NCI-H524 (cell line): ENCODE data around the gene MED13L.

Experiments used
- DNase-seq, 2 experiments: peaks; one replicate each; lab custom pipeline; 2025; lab: John Stamatoyannopoulos, UW

The MED13L gene

GRCh38 chr12:116277467-116278278 is at the start of gene MED13L:
TSS of gene MED13L (minus strand) at chr12:116277693. CDS start at chr12:116277131, 562 bp downstream.
- peak; percentile 59 to 86 for DNase-seq

- no peak for DNase-seq
These were observed 47.8 kb upstream of the MED13L start for GRCh38 chr12:116325336-116325664.

DNA sequence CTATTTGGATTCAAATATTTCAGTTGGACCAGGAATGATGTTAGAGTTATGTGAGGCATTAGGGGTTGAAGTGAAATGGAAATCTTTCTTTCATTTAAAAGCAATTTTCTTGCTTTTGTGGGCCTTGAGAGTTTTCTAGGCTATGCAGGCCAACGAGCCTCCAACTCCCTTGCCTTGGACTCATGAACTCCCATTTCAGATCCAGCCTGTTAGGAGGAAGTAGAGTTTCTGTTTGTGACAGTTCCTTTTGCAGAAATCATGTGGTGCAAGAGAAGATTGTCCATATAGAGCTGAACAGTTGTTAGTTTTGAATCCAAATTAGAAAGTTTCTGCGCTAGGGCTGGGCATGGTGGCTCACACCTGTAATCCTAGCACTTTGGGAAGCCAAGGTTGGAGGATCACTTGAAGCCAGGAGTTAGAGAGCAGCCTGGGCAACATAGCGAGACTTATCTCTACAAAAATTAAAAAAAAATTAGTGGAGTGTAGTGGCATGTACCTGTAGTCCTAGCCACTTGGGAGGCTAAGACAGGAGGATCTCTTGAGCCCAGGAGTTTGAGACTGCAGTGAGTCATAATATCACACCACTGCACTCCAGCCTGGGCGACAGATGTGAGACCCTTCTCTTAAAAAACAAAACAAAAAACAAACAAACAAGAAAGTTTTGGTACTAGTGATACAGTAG is 47.3 kb upstream of the MED13L start:
- DNase-seq, result no peak

DNA sequence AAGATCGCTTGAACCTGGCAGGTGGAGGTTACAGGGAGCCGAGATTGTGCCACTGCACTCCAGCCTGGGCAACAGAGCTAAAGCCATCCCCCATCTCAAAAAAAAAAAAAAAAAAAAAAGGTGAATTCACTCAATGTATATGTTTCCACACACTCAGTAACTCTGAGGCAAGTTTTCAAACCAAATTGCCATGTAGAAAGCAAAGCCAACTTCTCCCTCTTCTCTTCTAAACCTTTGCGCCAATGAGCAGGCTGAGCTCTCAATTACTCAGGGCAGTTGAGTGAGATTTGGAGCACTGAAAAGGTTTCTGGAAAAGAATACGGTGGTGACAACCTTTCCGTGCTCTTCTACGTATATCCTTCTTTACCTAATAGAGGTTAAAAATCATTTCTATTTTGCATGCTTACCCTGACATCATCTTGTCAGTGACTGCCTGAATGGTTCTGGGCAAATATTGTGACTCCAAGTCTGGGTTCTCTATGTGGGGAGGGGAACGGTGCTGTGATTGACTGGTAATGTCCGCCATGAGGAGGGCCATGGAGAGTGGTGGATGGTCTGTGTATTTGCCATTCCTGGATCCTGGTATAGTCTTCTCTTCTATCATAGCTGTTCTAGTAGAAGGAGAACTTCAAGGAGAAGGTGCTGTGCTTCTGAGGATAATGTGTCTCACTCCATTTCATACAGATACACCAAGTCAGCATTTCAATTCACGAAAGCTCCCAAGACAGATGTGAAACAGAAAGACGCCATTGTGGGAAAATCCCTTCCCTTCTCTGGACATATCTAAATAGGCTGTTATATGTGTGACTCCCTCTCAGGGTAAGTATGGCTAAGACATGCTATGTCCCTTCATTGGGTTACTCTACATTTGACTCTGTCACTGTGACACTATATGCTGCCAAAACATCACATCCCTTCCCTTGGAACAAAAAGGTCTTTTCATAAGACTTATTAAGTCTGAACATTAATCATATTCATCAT is 46.2 kb upstream of the MED13L start:
- DNase-seq, result no peak

DNA sequence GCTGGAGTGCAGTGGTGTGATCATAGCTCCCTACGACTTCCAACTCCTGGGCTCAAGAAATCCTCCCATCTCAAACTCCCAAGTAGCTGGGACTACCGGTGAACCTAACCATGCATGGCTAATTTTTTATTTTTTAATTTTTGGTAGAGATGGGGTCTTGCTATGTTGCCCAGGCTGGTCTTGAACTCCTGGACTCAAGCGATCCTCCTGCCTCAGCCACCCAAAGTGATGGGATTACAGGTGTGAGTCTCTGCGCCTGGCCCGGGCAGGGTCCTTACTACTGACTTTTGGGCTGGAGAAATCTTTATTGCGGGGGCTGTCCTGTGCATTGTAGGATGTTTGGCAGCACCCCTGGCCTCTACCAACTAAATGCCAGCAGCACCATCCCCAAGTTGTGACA is 44.4 kb upstream of the MED13L start:
- no peak for DNase-seq

GRCh38 chr12:116320791-116321217 is 43.3 kb upstream of the MED13L start:
- DNase-seq, result no peak

GRCh38 chr12:116319898-116320621 is 42.6 kb upstream of the MED13L start:
- DNase-seq, result no peak

GRCh38 chr12:116319233-116319897 is 41.9 kb upstream of the MED13L start:
- peak in 1 of 2 experiments; percentile 47 for DNase-seq

- DNase-seq, result peak in 1 of 2 experiments; percentile 23
These were observed 41.2 kb upstream of the MED13L start for GRCh38 chr12:116318576-116319232.

DNA sequence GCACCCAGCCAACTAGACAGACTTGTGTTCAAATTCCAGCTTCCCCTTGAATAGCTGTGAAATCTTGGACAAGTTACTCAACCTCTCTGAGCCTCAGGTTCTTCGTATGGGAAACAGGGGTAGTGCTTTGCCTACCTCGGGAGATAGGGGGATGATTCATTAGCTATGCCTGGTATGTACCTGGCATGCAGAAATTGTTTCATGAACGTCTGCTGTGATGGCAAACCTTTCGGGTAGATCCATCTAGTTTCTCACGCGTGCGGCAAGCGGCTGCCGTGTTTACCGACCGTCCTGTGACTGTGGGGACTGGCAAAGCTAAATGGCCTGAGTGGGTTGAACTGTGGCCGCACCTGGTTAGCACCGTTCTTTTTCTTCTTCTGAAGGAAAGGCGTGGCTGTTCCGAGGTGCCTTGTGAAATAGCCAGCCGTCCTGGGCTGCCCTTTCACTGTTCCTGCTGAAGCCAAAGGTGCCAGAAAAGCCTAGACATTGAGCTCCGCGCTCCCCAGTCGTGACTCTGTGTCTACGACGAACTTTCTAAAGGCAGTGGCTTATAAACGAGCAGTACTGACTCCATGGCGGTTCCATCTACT is 40.6 kb upstream of the MED13L start:
- DNase-seq, result no peak

GRCh38 chr12:116317139-116317538 is 39.6 kb upstream of the MED13L start:
- no peak for DNase-seq

GRCh38 chr12:116314477-116314876 is 37.0 kb upstream of the MED13L start:
- DNase-seq, result no peak

DNA sequence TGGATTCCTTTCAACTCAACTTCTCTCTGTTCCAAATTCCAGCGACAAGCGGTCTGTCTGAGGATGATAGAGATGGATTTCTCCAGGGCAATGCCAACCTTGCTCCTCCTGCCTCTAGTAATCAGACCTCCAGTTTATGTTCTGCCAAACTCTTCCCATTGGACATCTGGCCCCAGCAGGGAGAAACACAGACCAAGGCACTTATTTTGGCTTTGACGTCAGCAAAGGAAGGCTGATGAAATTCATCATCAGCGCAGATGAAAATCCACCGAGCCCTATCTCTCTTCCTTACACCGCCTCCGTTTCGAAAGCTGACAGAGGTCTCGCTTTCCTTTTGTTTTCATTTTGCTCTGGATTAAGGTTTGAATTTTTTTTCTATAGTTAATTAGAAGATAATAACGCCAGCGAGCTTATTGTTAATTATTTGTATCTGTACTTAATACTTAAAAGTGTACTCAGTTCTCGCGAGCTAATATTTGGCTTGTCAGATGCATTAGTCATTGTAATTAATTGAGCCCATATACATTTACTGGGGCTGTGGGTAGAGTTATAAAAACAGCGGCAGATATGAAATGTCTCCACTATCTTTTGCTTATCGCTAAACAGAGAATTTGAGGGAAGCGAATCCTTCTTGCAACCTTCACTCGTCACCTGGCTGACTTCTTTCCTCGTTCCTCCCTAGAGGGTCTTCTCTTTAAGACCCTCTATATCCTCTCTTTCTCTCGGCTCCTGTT is 35.9 kb upstream of the MED13L start:
- DNase-seq, result no peak

GRCh38 chr12:116310082-116310481 is 32.6 kb upstream of the MED13L start:
- DNase-seq, result no peak

DNA sequence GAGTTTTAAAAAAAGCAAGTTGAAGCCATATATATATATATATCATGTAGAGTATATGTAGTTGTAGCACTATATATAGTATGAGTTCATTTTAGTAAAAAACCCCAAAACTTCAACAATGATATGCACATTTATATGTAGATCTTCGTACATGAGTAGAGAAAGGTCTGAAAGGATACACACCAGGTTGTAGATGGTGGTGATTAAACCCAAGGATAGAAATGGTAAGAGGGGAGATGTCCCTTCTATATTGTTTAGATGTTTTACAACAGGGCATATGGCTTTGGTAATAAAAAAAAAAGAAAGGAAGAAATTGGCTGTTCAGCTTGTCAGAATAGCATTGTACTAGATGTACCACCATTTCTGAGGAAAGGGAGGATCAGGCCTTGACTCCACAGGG is 31.9 kb upstream of the MED13L start:
- no peak for DNase-seq

GRCh38 chr12:116308647-116309046 is 31.2 kb upstream of the MED13L start:
- DNase-seq, result no peak

DNA sequence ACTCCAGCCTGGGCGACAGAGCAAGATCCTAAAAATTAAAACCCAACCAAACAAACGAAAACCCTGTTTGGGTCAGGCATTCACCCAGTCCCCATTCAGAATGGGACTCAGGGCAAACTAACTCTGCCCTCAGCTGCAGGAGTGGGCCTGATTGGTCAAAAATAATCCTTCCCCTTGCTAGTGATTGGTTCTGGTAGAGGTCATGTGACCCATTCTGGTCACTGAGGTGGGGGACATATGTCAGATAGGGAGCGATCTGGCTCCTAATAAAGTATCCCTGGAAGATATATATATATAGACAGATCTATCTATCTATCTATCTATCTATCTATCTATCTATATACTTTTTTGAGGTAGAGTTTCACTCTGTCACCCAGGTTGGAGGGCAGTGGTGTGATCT is 29.5 kb upstream of the MED13L start:
- no peak for DNase-seq

DNA sequence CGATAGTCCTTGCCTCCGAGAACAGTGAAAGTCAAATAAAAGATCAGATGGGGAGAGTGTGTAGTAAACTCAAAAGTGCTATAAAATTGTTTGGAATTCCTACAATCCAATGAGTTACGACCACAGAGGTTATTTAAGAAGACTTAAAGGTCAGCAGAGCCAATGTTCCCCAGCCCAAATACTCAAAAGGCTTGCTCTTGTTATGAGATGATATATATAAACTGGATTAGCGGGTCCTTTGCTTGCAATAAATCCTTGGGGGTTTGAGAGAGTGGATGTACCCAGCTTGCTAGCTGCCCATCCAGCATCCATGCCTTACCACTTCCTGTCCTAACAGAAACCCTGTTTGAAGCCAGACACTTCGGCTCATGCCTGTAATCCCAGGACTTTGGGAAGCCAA is 29.0 kb upstream of the MED13L start:
- DNase-seq, result no peak

DNA sequence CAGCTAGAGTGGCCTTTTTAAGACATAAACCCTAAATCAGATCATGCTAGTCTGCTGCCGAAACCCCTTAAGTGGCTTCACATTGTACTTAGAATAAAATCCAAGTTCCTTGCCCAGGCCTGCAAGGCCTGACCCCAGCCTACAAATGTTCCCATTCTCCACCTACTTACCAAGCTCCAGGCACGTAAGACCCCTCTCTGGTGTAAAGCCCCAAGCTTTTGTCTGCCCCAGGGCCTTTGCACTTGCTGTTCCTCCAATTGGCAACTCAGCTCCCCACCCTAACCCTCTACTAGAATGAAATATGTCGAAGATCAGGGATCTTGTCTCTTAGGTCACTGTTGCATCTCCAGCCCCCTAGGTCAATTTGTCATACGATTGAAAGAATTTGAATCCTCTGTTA is 27.1 kb upstream of the MED13L start:
- no peak for DNase-seq
